K562 (cell line): ENCODE measurements around the gene RNF213. TPM values are rescaled to one million over a fixed set of nuclear protein-coding genes. Genes with fewer than 3 reads are reported as not detected.

Source experiments
- ATAC-seq: fragments of 200-7000 bp; cut with Tn5 transposase; 3 replicates; pipeline ENCODE4 v1.9.1; 2020; ENCODE audit warnings: moderate library complexity
- BruUV-seq: library from RNA; stranded (reverse); fragments of 400-500 nt; replicated peaks from 2 replicates; lab custom pipeline; 2021; lab: Mats Ljungman, UMichigan
- CTCF ChIA-PET: fragments of 300-600 bp; formaldehyde crosslinking; extraction: SDS; loops from one replicate; lab custom pipeline; 2021; ENCODE audit warnings: low intra/inter-chr PET ratio; lab: Yijun Ruan, JAX
- POLR2A ChIA-PET: fragments of 300-600, 350-650 bp; sonication (Branson Sonifier 250); formaldehyde crosslinking; extraction: SDS; loops from one replicate; lab custom pipeline; 2021; ENCODE audit warnings: antibody characterized with exemption, inconsistent platforms; lab: Yijun Ruan, JAX
- DNase-seq, 4 experiments: peaks; one replicate each; pipeline versions ENCODE4 v3.0.0 to v3.0.0-alpha.2; 2011 to 2018; ENCODE audit warnings: low spot score in 3 of 4, mixed read lengths in 3 of 4; ENCODE audit errors: extremely low read depth in 1 of 4
- FAIRE-seq: peaks from 2 replicates; lab custom pipeline; 2011; peaks lifted over from hg19 to GRCh38; lab: Jason Lieb, UNC
- H2AFZ ChIP-seq: 2 replicates; pipeline ENCODE4 v1.6.0; 2011; ENCODE audit warnings: low read depth, low read length, control low read depth, inconsistent platforms
- H3K27ac ChIP-seq: fragments of 200-600 bp; 3 replicates; pipeline ENCODE4 v1.8.0; 2011; ENCODE audit warnings: low read depth, mild to moderate bottlenecking, control low read depth, inconsistent platforms, low read length, moderate library complexity, mixed read lengths; ENCODE audit errors: extremely low read depth
- H3K27me3 ChIP-seq, 2 experiments: fragments of 300-600 bp in 1 of 2; 2 replicates in 1 of 2; 3 replicates in 1 of 2; pipeline versions ENCODE4 v1.6.0 to v1.8.0; 2011; ENCODE audit warnings: inconsistent platforms in 2 of 2, low read length in 2 of 2, mild to moderate bottlenecking in 1 of 2, mixed read lengths in 1 of 2, moderate library complexity in 1 of 2; ENCODE audit not compliant: control insufficient read depth in 2 of 2, insufficient read depth in 2 of 2
- H3K36me3 ChIP-seq: fragments of 300-600 bp; 3 replicates; pipeline ENCODE4 v1.8.0; 2011; ENCODE audit warnings: mild to moderate bottlenecking, low read length, inconsistent platforms; ENCODE audit not compliant: control insufficient read depth, insufficient read depth
- H3K4me1 ChIP-seq, 2 experiments: fragments of 200-600 bp in 1 of 2; replicated peaks in 1 of 2; 2 replicates in 1 of 2; 3 replicates in 1 of 2; pipeline versions ENCODE4 v1.5.1 to v1.8.0; 2011; ENCODE audit warnings: inconsistent platforms in 2 of 2, low read length in 2 of 2, mild to moderate bottlenecking in 1 of 2, mixed read lengths in 1 of 2, moderate library complexity in 1 of 2; ENCODE audit not compliant: control insufficient read depth in 2 of 2, insufficient read depth in 2 of 2
- H3K4me2 ChIP-seq: 2 replicates; pipeline ENCODE4 v1.6.1; 2011; ENCODE audit warnings: low read length, control low read depth, inconsistent platforms, mixed read lengths; ENCODE audit not compliant: insufficient read depth
- H3K4me3 ChIP-seq: fragments of 200-600 bp; sonication (generic), shearing (Covaris generic); 2 replicates; pipeline ENCODE4 v1.5.1; 2016; ENCODE audit warnings: control low read depth, inconsistent platforms
- H3K79me2 ChIP-seq: fragments of 200-600 bp; 3 replicates; pipeline ENCODE4 v1.8.0; 2011; ENCODE audit warnings: low read length, inconsistent platforms; ENCODE audit not compliant: control insufficient read depth, insufficient read depth
- H3K9ac ChIP-seq, 2 experiments: 2 replicates each; pipeline versions ENCODE4 v1.6.0 to v1.6.1; 2011; ENCODE audit warnings: low read depth in 2 of 2, low read length in 2 of 2, control low read depth in 1 of 2, inconsistent platforms in 1 of 2, mild to moderate bottlenecking in 1 of 2, mixed read lengths in 1 of 2; ENCODE audit not compliant: insufficient read depth in 1 of 2
- H3K9me1 ChIP-seq: one replicate; pipeline ENCODE4 v1.6.0; 2011; ENCODE audit warnings: inconsistent platforms, mild to moderate bottlenecking, low read length, moderate library complexity; ENCODE audit not compliant: control insufficient read depth, insufficient read depth
- H3K9me3 ChIP-seq: replicated peaks from 2 replicates; pipeline ENCODE4 v1.5.1; 2011; ENCODE audit warnings: low read depth, low read length, inconsistent platforms; ENCODE audit not compliant: control insufficient read depth, insufficient read depth
- H4K20me1 ChIP-seq: replicated peaks from 2 replicates; pipeline ENCODE4 v1.6.1; 2011; ENCODE audit warnings: low read length, inconsistent platforms, mixed read lengths; ENCODE audit not compliant: control insufficient read depth, insufficient read depth
- CUX1 ChIP-seq: fragments of 200-800 bp; sonication (Bioruptor generic); IDR thresholded peaks from 2 replicates; pipeline ENCODE4 v1.6.1; 2016; ENCODE audit warnings: missing genetic modification characterization, missing compliant biosample characterization
- POLR2G ChIP-seq: fragments of 200-400 bp; formaldehyde crosslinking; IDR thresholded peaks from 2 replicates; pipeline ENCODE4 v1.6.1; 2017; ENCODE audit warnings: low read depth, mild to moderate bottlenecking, antibody characterized with exemption, low read length, moderate library complexity
- WGBS: fragments of 100-300 bp; shearing (Covaris generic); methylation state at CpG from one replicate; pipeline ENCODE4 v1.1.6; 2016; ENCODE audit warnings: low coverage, mixed read lengths; ENCODE audit not compliant: insufficient coverage; ENCODE audit errors: missing lambda C conversion rate; 5-methylcytosine and 5-hydroxymethylcytosine counted together
- in situ Hi-C: fragments of 300-500 bp; cut with MboI; formaldehyde crosslinking; loops from 4 replicates; pipeline ENCODE4 v1.15.0; 2018; ENCODE audit warnings: inconsistent platforms, mixed read lengths
- intact Hi-C: fragments of 100-400 bp; cut with micrococcal nuclease; formaldehyde crosslinking; loops from 2 replicates; pipeline ENCODE4 v1.14.2; 2022
- polyA plus RNA-seq, 8 experiments: library from polyadenylated mRNA; depleted of rRNA in 4 of 8; stranded (reverse) in 5 of 8; unstranded in 3 of 8; fragments of >200 nt; fragmentation: Nextera tagmentation in 2 of 8; fragmentation: Illumina TruSeq in 1 of 8; extraction: Ambion mirVana in 2 of 8; extraction: Trizol in 1 of 8; gene quantifications; 2 replicates each; pipeline versions ENCODE4 v1.2.1 to v1.2.3, GENCODE V29; 2011 to 2014; ENCODE audit warnings: inconsistent platforms in 1 of 8, missing spikeins in 1 of 8
- total RNA-seq, 7 experiments: library from RNA; depleted of rRNA in 6 of 7; stranded (reverse); fragments of >200 nt in 6 of 7; fragmentation: Illumina TruSeq in 2 of 7; extraction: Trizol in 2 of 7; gene quantifications; 2 replicates each; pipeline versions ENCODE4 v1.2.1 to v1.2.3, GENCODE V29; 2011 to 2021; ENCODE audit warnings: low replicate concordance in 1 of 7

Gene RNF213
- total and polyA plus RNA-seq, 9 of the 15 experiments (the other 6 are each of a cell fraction or from before 2014, with no cell fraction given) = 5.3 to 33.6 (median 17.9) TPM

- H3K4me3 ChIP-seq = no peak overlapping the region
- ChIA-PET CTCF (no interaction called here), POLR2A (interaction anchor here (0.6 to 0.7 kb wide), 2 partner anchors 14 to 46 kb away, joined by 3 to 4 read pairs; no protein-coding TSS in a partner anchor)
- in situ Hi-C loops (no loop called here), intact Hi-C loops (no loop called here)
- peaks cover 73% of the 10 kb centered on the region; the same call in 2 of the 3 replicates for H3K36me3 ChIP-seq
- no peak overlapping the region for H3K4me2 ChIP-seq
- H4K20me1 ChIP-seq = no peaks in the 10 kb centered on the region
- no peaks in the 10 kb centered on the region; a peak in 1 of 5 replicates for H3K4me1 ChIP-seq
- H3K9ac ChIP-seq = no peak overlapping the region
- ATAC-seq (no peak), DNase-seq (no peak), FAIRE-seq (no peak)
- no peaks in the 10 kb centered on the region for H3K79me2 ChIP-seq
- H3K27me3 ChIP-seq = no peaks in the 10 kb centered on the region
- WGBS = 83% methylated on average over 31 of the region's 36 CpGs
- no TSS peak for BruUV-seq
- H3K9me3 ChIP-seq = no peaks in the 10 kb centered on the region
- no peak overlapping the region for H3K27ac ChIP-seq
- TF ChIP-seq CUX1 (no peak), POLR2G (0 out of 2 replicates have a peak, but pooled peaks have one; percentile 17)
- H3K9me1 ChIP-seq = no peaks in the 10 kb centered on the region
- no peak overlapping the region for H2AFZ ChIP-seq
These were observed 79.2 kb downstream of the RNF213 start for GRCh38 chr17:80339731-80340456.
